WERI-Rb-1 (cell line): ENCODE results near the gene GDF2.
A peak's percentile ranks its signal among the peaks of the same experiment; 100 is the strongest.

Experiments used
- DNase-seq: peaks from one replicate; pipeline ENCODE4 v3.0.0-alpha.2; 2020
- H3K27ac ChIP-seq: fragments of 250-450 bp; sonication (Bioruptor Pico); 2 replicates; pipeline ENCODE4 v1.5.1; 2020; ENCODE audit warnings: mild to moderate bottlenecking, moderate library complexity
- H3K27me3 ChIP-seq: fragments of 250-450 bp; sonication (Bioruptor Pico); 2 replicates; pipeline ENCODE4 v1.5.1; 2021; ENCODE audit warnings: mild to moderate bottlenecking, low read depth, moderate library complexity; ENCODE audit not compliant: insufficient read depth, severe bottlenecking
- H3K36me3 ChIP-seq: fragments of 250-450 bp; sonication (Bioruptor Pico); 2 replicates; pipeline ENCODE4 v1.5.1; 2020; ENCODE audit warnings: mild to moderate bottlenecking, moderate library complexity
- H3K4me3 ChIP-seq: 2 replicates; pipeline ENCODE4 v1.5.1; 2011; ENCODE audit warnings: low read depth, mild to moderate bottlenecking, control low read depth, low read length
- H3K9me3 ChIP-seq: fragments of 250-450 bp; sonication (Bioruptor Pico); 2 replicates; pipeline ENCODE4 v1.5.1; 2021; ENCODE audit warnings: mild to moderate bottlenecking, moderate library complexity; ENCODE audit not compliant: severe bottlenecking
- TF ChIP-seq, protein P1 (sequence below): IDR thresholded peaks from 2 replicates; pipeline ENCODE4 v1.5.1; 2011; ENCODE audit warnings: low read depth, mild to moderate bottlenecking, control low read depth, inconsistent platforms, low read length

The GDF2 gene

GRCh38 chr10:47288236-47288635 is 34.0 kb upstream of the GDF2 start:
- Histone ChIP-seq H3K9me3 (no peaks in the 10 kb centered on the region), H3K4me3 (no peak overlapping the region), H3K27ac (no peak overlapping the region), H3K36me3 (no peaks in the 10 kb centered on the region), H3K27me3 (no peaks in the 10 kb centered on the region)
- TF ChIP-seq, protein P1, sequence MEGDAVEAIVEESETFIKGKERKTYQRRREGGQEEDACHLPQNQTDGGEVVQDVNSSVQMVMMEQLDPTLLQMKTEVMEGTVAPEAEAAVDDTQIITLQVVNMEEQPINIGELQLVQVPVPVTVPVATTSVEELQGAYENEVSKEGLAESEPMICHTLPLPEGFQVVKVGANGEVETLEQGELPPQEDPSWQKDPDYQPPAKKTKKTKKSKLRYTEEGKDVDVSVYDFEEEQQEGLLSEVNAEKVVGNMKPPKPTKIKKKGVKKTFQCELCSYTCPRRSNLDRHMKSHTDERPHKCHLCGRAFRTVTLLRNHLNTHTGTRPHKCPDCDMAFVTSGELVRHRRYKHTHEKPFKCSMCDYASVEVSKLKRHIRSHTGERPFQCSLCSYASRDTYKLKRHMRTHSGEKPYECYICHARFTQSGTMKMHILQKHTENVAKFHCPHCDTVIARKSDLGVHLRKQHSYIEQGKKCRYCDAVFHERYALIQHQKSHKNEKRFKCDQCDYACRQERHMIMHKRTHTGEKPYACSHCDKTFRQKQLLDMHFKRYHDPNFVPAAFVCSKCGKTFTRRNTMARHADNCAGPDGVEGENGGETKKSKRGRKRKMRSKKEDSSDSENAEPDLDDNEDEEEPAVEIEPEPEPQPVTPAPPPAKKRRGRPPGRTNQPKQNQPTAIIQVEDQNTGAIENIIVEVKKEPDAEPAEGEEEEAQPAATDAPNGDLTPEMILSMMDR, result no peak
- DNase-seq, result no peak

DNA sequence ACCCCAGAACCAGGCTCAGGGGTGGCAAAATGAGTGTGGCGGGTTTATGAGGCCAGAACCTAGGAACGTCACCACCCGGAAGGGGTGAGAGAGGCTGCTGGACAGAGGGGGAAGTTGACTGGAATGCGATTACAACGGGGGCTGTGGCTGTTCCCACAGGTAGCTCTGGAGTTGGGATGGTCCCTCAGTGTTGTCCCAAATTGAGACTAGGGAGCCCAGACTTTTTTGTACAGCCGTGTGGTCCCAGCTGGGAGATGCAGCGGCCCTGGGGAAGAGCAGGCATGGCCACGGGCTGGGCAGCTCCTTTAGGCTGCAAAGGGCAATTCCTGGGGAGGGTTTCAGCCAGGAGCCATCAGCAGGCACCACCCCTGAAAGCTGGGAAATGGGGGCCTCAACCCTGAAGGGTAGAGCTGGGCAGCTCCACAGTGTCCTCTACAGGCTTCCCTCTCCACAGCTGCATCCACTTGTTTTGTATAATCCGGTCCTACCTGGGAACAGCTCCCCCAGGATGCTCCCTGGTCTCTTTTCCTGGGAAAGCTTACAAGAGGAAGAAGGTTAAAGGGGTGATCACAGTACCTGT is 33.2 kb upstream of the GDF2 start:
- Histone ChIP-seq H3K27me3 (no peaks in the 10 kb centered on the region), H3K9me3 (no peaks in the 10 kb centered on the region), H3K4me3 (no peak overlapping the region), H3K36me3 (no peaks in the 10 kb centered on the region), H3K27ac (no peak overlapping the region)
- TF ChIP-seq, protein P1, result peak; percentile 30; the same call in 1 of the 2 replicates
- no peak for DNase-seq

DNA sequence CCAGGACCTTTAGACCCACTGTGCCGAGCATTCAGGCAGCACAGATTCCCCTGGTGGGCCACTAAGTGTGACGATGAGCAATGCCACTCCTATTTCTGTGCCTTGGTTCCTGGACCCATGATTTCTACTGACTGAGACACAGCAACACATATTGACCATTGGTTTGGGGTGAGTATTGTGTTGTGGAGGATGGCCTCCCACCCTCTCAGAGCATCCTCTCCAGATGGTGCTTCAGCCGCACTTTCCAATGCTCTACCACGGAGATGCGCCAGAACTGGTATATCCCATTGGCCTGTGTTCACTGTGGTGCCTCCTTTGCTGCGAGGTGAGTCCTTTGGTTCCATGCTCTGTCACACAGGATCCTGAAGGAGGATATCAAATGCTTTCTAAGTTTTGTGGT is 32.3 kb upstream of the GDF2 start:
- Histone ChIP-seq H3K4me3 (no peak overlapping the region), H3K36me3 (no peaks in the 10 kb centered on the region), H3K27me3 (no peaks in the 10 kb centered on the region), H3K27ac (no peak overlapping the region), H3K9me3 (no peaks in the 10 kb centered on the region)
- no peak for DNase-seq
- TF ChIP-seq, protein P1, result no peak

GRCh38 chr10:47290338-47290737 is 31.9 kb upstream of the GDF2 start:
- Histone ChIP-seq H3K27me3 (no peaks in the 10 kb centered on the region), H3K4me3 (no peak overlapping the region), H3K27ac (no peak overlapping the region), H3K36me3 (no peaks in the 10 kb centered on the region), H3K9me3 (no peaks in the 10 kb centered on the region)
- TF ChIP-seq, protein P1, result no peak
- no peak for DNase-seq

DNA sequence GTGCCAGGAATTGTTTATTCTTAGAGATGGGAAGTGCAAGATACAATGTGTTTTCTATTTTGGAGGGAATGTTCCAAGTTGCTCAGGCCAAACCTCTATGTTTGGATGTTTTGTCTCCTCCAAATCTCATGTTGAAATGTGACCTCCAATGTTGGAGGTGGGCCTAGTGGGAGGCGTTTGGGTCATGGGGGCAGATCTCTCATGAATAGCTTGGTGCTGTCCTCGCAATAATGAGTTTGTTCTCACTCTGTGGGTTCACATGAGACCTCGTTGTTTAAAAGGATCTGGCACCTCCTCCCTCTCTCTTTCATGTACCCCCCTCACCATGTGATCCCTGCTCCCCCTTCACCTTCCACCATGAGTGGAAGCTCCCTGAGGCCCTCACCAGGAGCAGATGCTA is 30.6 kb upstream of the GDF2 start:
- DNase-seq, result no peak
- H3K27ac ChIP-seq, result no peak overlapping the region
- TF ChIP-seq, protein P1, result no peak
- H3K27me3 ChIP-seq, result no peaks in the 10 kb centered on the region
- H3K36me3 ChIP-seq, result no peaks in the 10 kb centered on the region
- no peak overlapping the region for H3K4me3 ChIP-seq
- H3K9me3 ChIP-seq, result no peaks in the 10 kb centered on the region

DNA sequence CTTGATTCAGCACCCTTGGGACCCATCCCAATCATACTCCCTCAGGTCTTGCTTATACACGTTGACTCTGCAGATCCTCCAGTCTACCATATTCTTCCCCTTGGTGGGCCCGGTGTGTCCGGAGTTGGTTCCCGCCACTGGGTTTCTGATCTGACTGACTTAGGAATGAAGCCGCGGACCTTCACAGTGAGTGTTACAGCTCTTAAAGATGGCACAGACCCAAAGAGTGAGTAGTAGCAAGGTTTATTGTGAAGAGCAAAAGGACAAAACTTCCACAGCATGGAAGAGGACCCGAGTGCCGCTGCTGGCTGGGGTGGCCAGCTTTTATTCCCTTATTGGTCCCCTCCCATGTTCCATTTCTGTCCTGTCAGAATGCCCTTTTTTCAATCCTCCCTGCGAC is 28.2 kb upstream of the GDF2 start:
- H3K27me3 ChIP-seq, result no peaks in the 10 kb centered on the region
- H3K27ac ChIP-seq, result no peak overlapping the region
- H3K4me3 ChIP-seq, result no peak overlapping the region
- TF ChIP-seq, protein P1, result no peak
- H3K36me3 ChIP-seq, result no peaks in the 10 kb centered on the region
- no peak for DNase-seq
- no peaks in the 10 kb centered on the region for H3K9me3 ChIP-seq
